ENCODE measurements around the gene HMGN4. TPM values are rescaled to one million over a fixed set of nuclear protein-coding genes. Genes with fewer than 3 reads are reported as not detected.

The HMGN4 gene
- polyA plus RNA-seq, 3 donors = 28.1 to 116 (median 91.3) TPM

DNA sequence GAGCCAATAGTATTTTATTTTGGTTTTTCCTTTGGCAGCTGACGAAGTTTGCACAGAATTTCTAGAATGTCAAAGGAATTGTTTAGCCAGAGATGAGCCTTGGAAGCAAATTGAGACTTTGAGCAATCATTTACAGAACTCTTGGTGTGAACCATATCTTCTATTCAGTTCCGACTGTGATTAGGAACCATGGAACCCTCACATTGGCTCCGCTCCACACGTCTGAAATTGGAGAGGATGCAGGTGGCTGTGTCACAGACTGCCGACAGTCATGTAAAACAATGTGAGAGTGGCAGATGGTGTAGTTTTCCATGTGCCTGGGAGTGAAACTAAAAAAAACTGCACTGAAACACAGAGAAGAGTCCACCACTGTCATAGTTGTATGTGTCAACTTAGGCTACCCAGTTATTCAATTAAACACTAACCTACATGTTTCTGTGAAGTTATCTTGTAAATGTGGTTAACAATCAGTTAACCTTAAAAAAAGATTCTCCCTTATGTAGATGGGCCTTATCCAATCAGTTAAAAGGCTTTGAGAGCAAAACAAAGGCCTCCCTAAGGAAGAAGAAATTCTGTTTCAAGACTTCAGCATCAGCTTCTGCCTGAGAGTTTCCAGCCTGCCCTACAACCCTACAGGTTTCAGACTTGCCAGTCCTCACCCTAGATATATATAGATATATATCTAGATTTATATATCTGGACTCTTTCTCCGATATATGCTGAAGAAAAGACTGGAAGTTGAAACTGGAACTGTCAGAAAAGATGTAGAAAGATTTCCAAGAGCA, 3.3 kb upstream of the HMGN4 start:
- Mint-ChIP-seq H3K27ac (peak overlapping the region in 1 of 7 donors; percentile 25), H3K4me1 (peaks cover 44% of the 10 kb centered on the region)
- intact Hi-C loops (cut with micrococcal nuclease) = loop anchor here (5.0 to 10.0 kb wide), 4 partner anchors 32 to 1550 kb away; partner anchors contain the start of gene ZNF165 (in 1 of the 2)

DNA sequence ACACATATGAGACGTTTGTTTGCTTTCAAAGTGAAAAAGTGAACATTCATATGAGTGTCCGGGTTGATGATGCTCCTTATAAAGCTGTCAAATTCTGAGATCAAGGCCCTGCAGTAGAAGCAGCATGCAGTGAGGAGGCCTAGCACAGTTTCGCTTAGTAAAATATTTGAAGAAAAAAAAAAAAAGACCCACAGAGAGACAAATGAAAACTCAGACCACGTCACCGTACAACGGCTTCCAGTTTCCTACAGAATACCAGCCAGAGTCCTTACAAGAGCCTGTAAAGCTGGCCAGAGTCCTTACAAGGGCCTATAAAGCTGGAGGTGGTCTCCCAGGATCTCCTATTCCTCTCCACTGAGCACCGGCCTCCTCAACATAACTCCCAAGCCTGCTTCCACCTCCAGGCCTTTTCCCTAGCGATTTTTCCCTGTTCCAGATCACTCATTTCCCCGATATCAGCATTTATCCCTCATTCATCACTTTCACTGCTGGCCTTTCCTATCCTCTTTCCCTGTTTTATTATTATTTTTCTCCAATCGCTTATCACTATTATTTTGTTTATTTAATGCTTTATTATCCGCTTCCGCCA, 1.5 kb upstream of the HMGN4 start:
- 11% methylated on average over 5 of the region's 12 CpGs for WGBS (ENCODE audit: insufficient coverage)
- Histone ChIP-seq H3K4me2 (replicated peaks; ENCODE audit: extremely low read depth, low read length, poor library complexity, severe bottlenecking) (peak overlapping the region; percentile 95), H4K20me1 (ENCODE audit: insufficient read depth, low read length) (no peaks in the 10 kb centered on the region), H3K4me3 (replicated peaks in 1 of 3; ENCODE audit: low read depth in 2 of 3, low read length in 3 of 3) (peak overlapping the region; percentile 62 to 96 (median 89)), H3K9me3 (replicated peaks in 1 of 2; ENCODE audit: control insufficient read depth in 1 of 2, insufficient read depth in 1 of 2, low read length in 2 of 2) (no peaks in the 10 kb centered on the region), H3K27ac (ENCODE audit: low read depth in 1 of 2, low read length in 2 of 2) (peak overlapping the region; percentile 92 to 96), H3K79me2 (ENCODE audit: insufficient read depth, low read length) (peaks cover 35% of the 10 kb centered on the region), H3K9ac (ENCODE audit: insufficient read depth, low read length, poor library complexity, severe bottlenecking) (peak overlapping the region; percentile 86), H2AFZ (ENCODE audit: insufficient read depth, low read depth, low read length, poor library complexity, severe bottlenecking) (peak overlapping the region; percentile 98), H3K27me3 (ENCODE audit: control insufficient read depth in 2 of 2, insufficient read depth in 2 of 2, low read length in 2 of 2) (no peaks in the 10 kb centered on the region), H3K4me1 (ENCODE audit: control insufficient read depth in 1 of 2, insufficient read depth in 2 of 2, low read length in 2 of 2) (peaks cover 25 to 54% of the 10 kb centered on the region in 2 donors), H3K36me3 (replicated peaks in 1 of 2; ENCODE audit: control insufficient read depth in 1 of 2, insufficient read depth in 2 of 2, low read length in 2 of 2) (no peaks in the 10 kb centered on the region)
- intact Hi-C loops (cut with micrococcal nuclease) = loop anchor here (2.0 to 10.0 kb wide), 4 partner anchors 14 to 1548 kb away; partner anchors contain the start of gene ZNF165 (in 1 of the 2)
- Mint-ChIP-seq H3K27me3 (ENCODE audit: low read depth in 3 of 3) (peaks cover 0 to 3% (median 0%) of the 10 kb centered on the region in 3 donors), H3K27ac (peak overlapping the region; percentile 96 to 98 (median 98)), H3K4me3 (peak overlapping the region; percentile 88 to 98), H3K4me1 (peaks cover 52% of the 10 kb centered on the region), H3K9me3 (no peaks in the 10 kb centered on the region), H3K36me3 (peaks cover 7% of the 10 kb centered on the region in 2 donors)
- TF ChIP-seq, protein P1, sequence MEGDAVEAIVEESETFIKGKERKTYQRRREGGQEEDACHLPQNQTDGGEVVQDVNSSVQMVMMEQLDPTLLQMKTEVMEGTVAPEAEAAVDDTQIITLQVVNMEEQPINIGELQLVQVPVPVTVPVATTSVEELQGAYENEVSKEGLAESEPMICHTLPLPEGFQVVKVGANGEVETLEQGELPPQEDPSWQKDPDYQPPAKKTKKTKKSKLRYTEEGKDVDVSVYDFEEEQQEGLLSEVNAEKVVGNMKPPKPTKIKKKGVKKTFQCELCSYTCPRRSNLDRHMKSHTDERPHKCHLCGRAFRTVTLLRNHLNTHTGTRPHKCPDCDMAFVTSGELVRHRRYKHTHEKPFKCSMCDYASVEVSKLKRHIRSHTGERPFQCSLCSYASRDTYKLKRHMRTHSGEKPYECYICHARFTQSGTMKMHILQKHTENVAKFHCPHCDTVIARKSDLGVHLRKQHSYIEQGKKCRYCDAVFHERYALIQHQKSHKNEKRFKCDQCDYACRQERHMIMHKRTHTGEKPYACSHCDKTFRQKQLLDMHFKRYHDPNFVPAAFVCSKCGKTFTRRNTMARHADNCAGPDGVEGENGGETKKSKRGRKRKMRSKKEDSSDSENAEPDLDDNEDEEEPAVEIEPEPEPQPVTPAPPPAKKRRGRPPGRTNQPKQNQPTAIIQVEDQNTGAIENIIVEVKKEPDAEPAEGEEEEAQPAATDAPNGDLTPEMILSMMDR (IDR thresholded peaks at IDR 0.05) = no peak
- DNase-seq = no peak

More for the DNA sequence above, 3.3 kb upstream of the HMGN4 start:
- TF ChIP-seq, protein P1 (IDR thresholded peaks at IDR 0.05) = no peak
- Histone ChIP-seq H3K27ac (ENCODE audit: low read depth in 1 of 2, low read length in 2 of 2) (no peak overlapping the region), H3K27me3 (ENCODE audit: control insufficient read depth in 2 of 2, insufficient read depth in 2 of 2, low read length in 2 of 2) (no peaks in the 10 kb centered on the region), H2AFZ (ENCODE audit: insufficient read depth, low read depth, low read length, poor library complexity, severe bottlenecking) (no peak overlapping the region), H3K36me3 (replicated peaks in 1 of 2; ENCODE audit: control insufficient read depth in 1 of 2, insufficient read depth in 2 of 2, low read length in 2 of 2) (no peaks in the 10 kb centered on the region), H3K4me1 (ENCODE audit: control insufficient read depth in 1 of 2, insufficient read depth in 2 of 2, low read length in 2 of 2) (peaks cover 25 to 55% of the 10 kb centered on the region in 2 donors), H3K79me2 (ENCODE audit: insufficient read depth, low read length) (peaks cover 17% of the 10 kb centered on the region), H3K4me2 (replicated peaks; ENCODE audit: extremely low read depth, low read length, poor library complexity, severe bottlenecking) (no peak overlapping the region), H4K20me1 (ENCODE audit: insufficient read depth, low read length) (no peaks in the 10 kb centered on the region), H3K9me3 (replicated peaks in 1 of 2; ENCODE audit: control insufficient read depth in 1 of 2, insufficient read depth in 1 of 2, low read length in 2 of 2) (no peaks in the 10 kb centered on the region), H3K4me3 (replicated peaks in 1 of 3; ENCODE audit: low read depth in 2 of 3, low read length in 3 of 3) (no peak overlapping the region), H3K9ac (ENCODE audit: insufficient read depth, low read length, poor library complexity, severe bottlenecking) (no peak overlapping the region)
- H3K36me3 Mint-ChIP-seq = no peaks in the 10 kb centered on the region
- H3K27me3 Mint-ChIP-seq (ENCODE audit: low read depth in 3 of 3) = peaks cover 0 to 3% (median 1%) of the 10 kb centered on the region in 3 donors
- WGBS (ENCODE audit: insufficient coverage) = 100% methylated on average over 1 of the region's 6 CpGs
- no peaks in the 10 kb centered on the region for H3K9me3 Mint-ChIP-seq
- no peak for DNase-seq
- H3K4me3 Mint-ChIP-seq = no peak overlapping the region

Data from CD14-positive monocyte (primary cell).